ENCODE measurements around the gene PLD5.

DNA sequence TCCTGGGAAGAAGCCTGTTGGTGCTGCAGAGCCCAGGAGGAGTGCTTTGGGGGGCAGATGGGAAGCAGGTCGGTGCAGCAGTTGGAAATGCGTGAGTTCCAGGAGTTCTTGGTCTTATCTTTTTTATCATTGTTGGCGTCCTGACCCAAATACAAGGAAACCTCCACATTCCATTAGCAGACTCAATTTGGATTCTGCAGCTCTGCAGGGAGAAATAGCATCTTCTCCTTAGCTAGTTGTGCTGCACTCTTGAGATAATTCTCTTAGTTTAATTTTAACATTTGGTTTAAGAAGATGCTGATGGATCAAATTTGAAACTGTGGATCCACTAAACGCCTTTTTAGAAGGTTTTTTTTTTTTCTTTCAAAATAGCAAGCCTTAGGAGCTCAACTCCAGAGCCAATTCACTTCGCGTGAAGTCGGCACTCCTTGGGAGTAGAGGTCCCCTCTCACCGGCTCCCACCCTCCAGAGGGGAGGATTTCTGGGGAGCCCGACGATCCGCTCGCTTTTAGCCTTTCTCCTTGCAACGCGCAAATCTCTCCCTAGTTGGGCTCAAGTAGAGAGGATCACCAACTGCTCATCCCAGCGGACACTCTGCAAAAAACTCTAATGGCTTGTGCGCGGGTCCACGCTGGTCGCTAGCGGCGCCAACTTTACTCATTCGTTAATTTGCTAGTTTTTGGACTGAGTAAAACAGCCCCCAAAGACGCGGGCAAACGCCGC lies 1.3 kb downstream of the PLD5 start:
- TF ChIP-seq EP300 (IDR thresholded peaks at IDR 0.05; ENCODE audit: borderline replicate concordance) = no peak
- TF ChIP-seq, protein P1, sequence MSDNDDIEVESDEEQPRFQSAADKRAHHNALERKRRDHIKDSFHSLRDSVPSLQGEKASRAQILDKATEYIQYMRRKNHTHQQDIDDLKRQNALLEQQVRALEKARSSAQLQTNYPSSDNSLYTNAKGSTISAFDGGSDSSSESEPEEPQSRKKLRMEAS (IDR thresholded peaks at IDR 0.05) = no peak
- TF ChIP-seq, protein P2, sequence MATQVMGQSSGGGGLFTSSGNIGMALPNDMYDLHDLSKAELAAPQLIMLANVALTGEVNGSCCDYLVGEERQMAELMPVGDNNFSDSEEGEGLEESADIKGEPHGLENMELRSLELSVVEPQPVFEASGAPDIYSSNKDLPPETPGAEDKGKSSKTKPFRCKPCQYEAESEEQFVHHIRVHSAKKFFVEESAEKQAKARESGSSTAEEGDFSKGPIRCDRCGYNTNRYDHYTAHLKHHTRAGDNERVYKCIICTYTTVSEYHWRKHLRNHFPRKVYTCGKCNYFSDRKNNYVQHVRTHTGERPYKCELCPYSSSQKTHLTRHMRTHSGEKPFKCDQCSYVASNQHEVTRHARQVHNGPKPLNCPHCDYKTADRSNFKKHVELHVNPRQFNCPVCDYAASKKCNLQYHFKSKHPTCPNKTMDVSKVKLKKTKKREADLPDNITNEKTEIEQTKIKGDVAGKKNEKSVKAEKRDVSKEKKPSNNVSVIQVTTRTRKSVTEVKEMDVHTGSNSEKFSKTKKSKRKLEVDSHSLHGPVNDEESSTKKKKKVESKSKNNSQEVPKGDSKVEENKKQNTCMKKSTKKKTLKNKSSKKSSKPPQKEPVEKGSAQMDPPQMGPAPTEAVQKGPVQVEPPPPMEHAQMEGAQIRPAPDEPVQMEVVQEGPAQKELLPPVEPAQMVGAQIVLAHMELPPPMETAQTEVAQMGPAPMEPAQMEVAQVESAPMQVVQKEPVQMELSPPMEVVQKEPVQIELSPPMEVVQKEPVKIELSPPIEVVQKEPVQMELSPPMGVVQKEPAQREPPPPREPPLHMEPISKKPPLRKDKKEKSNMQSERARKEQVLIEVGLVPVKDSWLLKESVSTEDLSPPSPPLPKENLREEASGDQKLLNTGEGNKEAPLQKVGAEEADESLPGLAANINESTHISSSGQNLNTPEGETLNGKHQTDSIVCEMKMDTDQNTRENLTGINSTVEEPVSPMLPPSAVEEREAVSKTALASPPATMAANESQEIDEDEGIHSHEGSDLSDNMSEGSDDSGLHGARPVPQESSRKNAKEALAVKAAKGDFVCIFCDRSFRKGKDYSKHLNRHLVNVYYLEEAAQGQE (IDR thresholded peaks at IDR 0.05; ENCODE audit: low read depth) = no peak
- TF ChIP-seq TAF1 (IDR thresholded peaks at IDR 0.05; ENCODE audit: low read depth) = no peak
- no peak for TF ChIP-seq RAD21 (IDR thresholded peaks at IDR 0.05; ENCODE audit: low read depth)
- TF ChIP-seq FOXM1 (IDR thresholded peaks at IDR 0.05; ENCODE audit: borderline replicate concordance, low read depth) = no peak
